Thoracic aorta (tissue), 2 donors: ENCODE results near the gene DUSP11. TPM values are rescaled to one million over a fixed set of nuclear protein-coding genes. Genes with fewer than 3 reads are reported as not detected.

Source experiments
- ATAC-seq: fragments of 150-250 bp; one replicate; pipeline ENCODE4 v1.8.0; 2017; ENCODE audit warnings: low read depth; ENCODE audit not compliant: insufficient number of reproducible peaks, low FRiP score
- DNase-seq: peaks from one replicate; pipeline ENCODE4 v3.0.0-alpha.2; 2020; ENCODE audit warnings: low spot score
- H3K27ac ChIP-seq, 2 donors: fragments of 200-600 bp; sonication (generic); 1 replicate in 1 of 2; 2 replicates in 1 of 2; pipeline ENCODE4 v1.5.1; 2016; ENCODE audit warnings: mild to moderate bottlenecking in 2 of 2, moderate library complexity in 2 of 2
- H3K27me3 ChIP-seq: fragments of 200-600 bp; sonication (generic); replicated peaks from 2 replicates; pipeline ENCODE4 v1.6.0; 2016; ENCODE audit warnings: mild to moderate bottlenecking; ENCODE audit not compliant: insufficient read depth
- H3K36me3 ChIP-seq: fragments of 200-600 bp; sonication (generic); one replicate; pipeline ENCODE4 v1.5.1; 2016
- H3K4me1 ChIP-seq, 2 donors: fragments of 200-600 bp; sonication (generic); 1 replicate in 1 of 2; 2 replicates in 1 of 2; pipeline versions ENCODE4 v1.5.1 to v1.6.0; 2016; ENCODE audit warnings: low read depth in 2 of 2, mild to moderate bottlenecking in 1 of 2; ENCODE audit not compliant: control insufficient read depth in 1 of 2
- H3K4me3 ChIP-seq: fragments of 200-600 bp; sonication (generic); 2 replicates; pipeline ENCODE4 v1.5.1; 2016; ENCODE audit warnings: mild to moderate bottlenecking
- H3K9me3 ChIP-seq: fragments of 200-600 bp; sonication (generic); 2 replicates; pipeline ENCODE4 v1.5.1; 2016
- total RNA-seq, 2 donors: library from RNA; depleted of rRNA; stranded (reverse); fragments of >200 nt; gene quantifications; one replicate each; pipeline versions ENCODE4 v1.1.0 to v1.2.3, GENCODE V29; 2016
- TF ChIP-seq, protein P1 (sequence below): fragments of 200-600 bp; sonication (generic); IDR thresholded peaks from one replicate; pipeline ENCODE4 v1.5.1; 2019; ENCODE audit warnings: antibody characterized with exemption

DUSP11 gene
- total RNA-seq: 10 to 100 TPM; 24.1 to 34.8 TPM

DNA sequence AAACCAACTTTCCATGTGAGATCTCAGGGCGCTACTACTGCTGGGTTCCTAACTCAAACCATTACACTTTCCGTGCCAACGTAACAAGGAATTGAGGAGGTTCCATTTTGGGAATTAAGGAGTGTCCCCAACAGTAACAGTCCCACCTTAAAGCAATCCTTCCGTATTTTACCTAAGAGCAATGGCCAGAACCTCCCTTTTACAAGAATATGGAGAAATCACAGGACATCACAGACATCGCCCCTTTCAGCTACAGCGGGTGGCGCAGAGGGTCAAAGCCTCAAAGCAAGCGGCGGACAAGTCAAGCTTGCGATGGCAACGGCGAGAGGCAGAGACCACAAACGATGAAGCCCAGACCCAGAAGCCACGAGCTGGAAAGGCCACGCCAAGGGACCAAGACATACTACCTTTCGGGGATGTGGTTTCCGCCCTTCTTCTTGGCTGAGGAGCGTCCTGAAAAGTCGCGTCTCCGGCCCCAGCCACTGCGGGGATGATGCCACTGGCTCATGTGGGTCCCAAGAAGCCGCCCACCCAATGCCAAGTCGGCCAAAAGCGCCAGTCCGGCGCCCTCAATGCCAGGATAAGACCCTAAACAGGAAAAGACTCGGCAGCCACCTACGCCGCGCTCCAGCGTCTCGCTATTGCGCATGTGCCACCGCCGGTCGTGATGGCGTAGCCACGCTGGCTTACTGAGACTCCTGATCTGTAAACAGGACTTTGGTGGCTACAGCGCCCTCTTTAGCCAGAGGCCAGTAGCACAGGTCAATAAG is at the start of gene DUSP11:
Gene DUSP11, minus strand, starts transcription at position 637 of the 770 bp plus-strand sequence. Its CDS starts 129 bp downstream, at position 508.
- no peaks in the 10 kb centered on the region for H3K36me3 ChIP-seq
- H3K4me1 ChIP-seq: peaks cover 10 to 16% of the 10 kb centered on the region in 2 donors
- TF ChIP-seq, protein P1, sequence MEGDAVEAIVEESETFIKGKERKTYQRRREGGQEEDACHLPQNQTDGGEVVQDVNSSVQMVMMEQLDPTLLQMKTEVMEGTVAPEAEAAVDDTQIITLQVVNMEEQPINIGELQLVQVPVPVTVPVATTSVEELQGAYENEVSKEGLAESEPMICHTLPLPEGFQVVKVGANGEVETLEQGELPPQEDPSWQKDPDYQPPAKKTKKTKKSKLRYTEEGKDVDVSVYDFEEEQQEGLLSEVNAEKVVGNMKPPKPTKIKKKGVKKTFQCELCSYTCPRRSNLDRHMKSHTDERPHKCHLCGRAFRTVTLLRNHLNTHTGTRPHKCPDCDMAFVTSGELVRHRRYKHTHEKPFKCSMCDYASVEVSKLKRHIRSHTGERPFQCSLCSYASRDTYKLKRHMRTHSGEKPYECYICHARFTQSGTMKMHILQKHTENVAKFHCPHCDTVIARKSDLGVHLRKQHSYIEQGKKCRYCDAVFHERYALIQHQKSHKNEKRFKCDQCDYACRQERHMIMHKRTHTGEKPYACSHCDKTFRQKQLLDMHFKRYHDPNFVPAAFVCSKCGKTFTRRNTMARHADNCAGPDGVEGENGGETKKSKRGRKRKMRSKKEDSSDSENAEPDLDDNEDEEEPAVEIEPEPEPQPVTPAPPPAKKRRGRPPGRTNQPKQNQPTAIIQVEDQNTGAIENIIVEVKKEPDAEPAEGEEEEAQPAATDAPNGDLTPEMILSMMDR: peak; percentile 87
- H3K9me3 ChIP-seq: no peaks in the 10 kb centered on the region
- H3K4me3 ChIP-seq: peak within 1 kb of the TSS; percentile 79
- ATAC-seq (peak; percentile 100), DNase-seq (peak; percentile 91)
- peak within 1 kb of the TSS; percentile 82 to 87 for H3K27ac ChIP-seq
- no peaks in the 10 kb centered on the region for H3K27me3 ChIP-seq

DNA sequence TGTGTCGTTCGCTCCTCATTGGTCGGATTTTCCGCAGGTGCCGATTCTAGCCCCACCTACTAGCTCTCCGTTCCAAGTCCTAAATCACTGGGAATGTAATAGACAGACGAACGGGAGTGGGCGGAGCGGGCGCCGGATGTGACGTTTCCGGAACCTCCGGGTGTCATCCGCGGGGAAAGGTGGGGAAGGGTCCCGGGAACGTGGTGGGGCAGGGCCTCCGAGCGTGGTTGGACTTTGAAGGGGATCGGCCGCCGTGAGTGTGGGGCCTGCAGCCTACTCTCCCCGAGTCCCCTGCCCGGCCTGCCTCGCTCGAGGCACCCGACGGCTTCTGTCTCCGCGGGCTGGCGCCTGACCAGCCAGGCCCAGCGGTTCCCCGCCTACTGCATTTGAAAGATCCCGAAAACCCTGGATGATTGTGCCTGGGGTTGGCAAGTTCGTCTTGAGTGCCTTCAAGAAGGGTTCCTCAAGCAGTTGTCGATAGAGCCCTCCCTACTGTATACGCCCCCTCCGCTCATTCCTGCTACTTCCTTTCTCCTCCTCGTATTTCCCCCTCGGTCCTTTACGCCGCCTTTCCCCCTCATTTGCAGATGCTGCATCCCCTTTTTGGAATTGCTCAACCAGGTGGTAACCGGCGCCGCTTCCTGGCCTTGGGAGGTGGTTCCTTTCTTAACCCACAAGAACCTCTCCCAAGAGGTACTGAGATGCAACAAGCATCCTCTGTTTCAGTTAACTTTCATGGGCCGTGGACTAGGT is 49.1 kb upstream of the DUSP11 start, which contains the start of gene STAMBP:
Gene STAMBP, plus strand, starts transcription at position 144 of the 753 bp plus-strand sequence. CDS start 1,896 bp downstream, outside the sequence.
- H3K4me3 ChIP-seq: peak within 1 kb of the TSS; percentile 81
- peak within 1 kb of the TSS; percentile 90 to 94 for H3K27ac ChIP-seq
- peak; percentile 93 for DNase-seq
- H3K36me3 ChIP-seq: peaks cover 4% of the 10 kb centered on the region
- ATAC-seq: peak; percentile 98
- TF ChIP-seq, protein P1: no peak
- no peaks in the 10 kb centered on the region for H3K9me3 ChIP-seq
- H3K27me3 ChIP-seq: no peaks in the 10 kb centered on the region
- H3K4me1 ChIP-seq: peaks cover 14 to 50% of the 10 kb centered on the region in 2 donors

DNA sequence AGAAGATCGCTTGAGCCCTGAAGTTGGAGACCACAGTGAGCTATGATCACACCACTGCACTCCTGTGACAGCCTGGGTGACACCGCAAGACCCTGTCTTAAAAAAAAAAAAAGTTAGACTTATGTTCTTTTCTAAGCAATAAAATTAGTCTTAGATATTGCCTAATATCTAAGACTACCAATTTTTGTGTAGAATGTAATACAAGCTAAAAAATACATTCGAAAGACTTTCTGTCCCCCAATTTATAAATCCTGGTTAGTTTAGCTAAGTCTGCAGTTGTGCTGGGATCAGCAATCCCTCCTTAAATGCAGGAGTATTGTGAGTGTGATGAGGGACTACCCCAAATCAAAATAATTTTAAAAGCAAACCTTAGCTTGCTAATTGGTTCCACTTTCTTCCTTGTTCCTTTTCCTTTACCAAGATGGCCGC is 48.5 kb upstream of the DUSP11 start:
- no peak for ATAC-seq
- Histone ChIP-seq H3K9me3 (no peaks in the 10 kb centered on the region), H3K4me1 (peaks cover 14 to 48% of the 10 kb centered on the region in 2 donors)

DNA sequence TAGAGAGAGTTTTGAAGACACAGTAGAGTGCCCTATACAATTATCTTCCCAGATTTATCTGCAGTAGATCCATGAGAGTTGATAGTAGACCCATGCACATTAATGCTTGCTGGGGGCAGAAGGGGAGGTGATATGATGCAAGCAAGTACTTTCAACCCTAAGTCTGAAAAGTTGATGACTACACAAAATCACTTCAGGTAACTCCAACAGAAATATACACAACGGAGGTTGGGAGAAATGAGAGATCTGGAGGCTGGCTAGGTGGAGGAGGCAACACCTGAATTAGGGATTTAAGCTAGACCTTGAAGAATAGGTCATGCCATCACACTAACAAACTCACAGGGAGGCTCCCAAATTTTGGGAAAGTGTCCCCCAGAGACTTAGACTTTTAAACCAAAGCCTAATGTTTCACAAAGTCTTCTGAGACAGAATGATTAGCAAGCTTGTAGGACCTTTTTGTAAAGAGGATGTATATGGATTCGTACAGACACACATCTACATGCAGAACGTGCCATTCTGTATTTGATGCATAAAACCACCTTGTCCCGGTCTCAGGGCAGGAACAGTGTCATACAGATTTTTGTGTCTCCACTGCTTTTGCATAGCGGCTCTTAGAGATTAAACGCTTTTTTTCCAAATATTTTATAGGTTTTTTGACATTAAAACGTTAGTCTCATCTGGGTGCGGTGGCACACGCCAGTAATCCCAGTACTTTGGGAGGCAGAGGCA is 47.9 kb upstream of the DUSP11 start:
- H3K9me3 ChIP-seq: no peaks in the 10 kb centered on the region
- peak overlapping the region; percentile 81 for H3K4me3 ChIP-seq
- DNase-seq (no peak), ATAC-seq (no peak)
- no peaks in the 10 kb centered on the region for H3K27me3 ChIP-seq
- H3K27ac ChIP-seq: peak overlapping the region in 1 of 2 donors; percentile 90
- H3K36me3 ChIP-seq: peaks cover 4% of the 10 kb centered on the region
- TF ChIP-seq, protein P1: no peak
- H3K4me1 ChIP-seq: peaks cover 12 to 42% of the 10 kb centered on the region in 2 donors

More for the DNA sequence above, 48.5 kb upstream of the DUSP11 start:
- Histone ChIP-seq H3K27ac (peak overlapping the region in 1 of 2 donors; percentile 90), H3K27me3 (no peaks in the 10 kb centered on the region), H3K36me3 (peaks cover 4% of the 10 kb centered on the region), H3K4me3 (peak overlapping the region; percentile 81)
- TF ChIP-seq, protein P1: no peak
- no peak for DNase-seq
